ENCODE data around the gene NGF.

DNA sequence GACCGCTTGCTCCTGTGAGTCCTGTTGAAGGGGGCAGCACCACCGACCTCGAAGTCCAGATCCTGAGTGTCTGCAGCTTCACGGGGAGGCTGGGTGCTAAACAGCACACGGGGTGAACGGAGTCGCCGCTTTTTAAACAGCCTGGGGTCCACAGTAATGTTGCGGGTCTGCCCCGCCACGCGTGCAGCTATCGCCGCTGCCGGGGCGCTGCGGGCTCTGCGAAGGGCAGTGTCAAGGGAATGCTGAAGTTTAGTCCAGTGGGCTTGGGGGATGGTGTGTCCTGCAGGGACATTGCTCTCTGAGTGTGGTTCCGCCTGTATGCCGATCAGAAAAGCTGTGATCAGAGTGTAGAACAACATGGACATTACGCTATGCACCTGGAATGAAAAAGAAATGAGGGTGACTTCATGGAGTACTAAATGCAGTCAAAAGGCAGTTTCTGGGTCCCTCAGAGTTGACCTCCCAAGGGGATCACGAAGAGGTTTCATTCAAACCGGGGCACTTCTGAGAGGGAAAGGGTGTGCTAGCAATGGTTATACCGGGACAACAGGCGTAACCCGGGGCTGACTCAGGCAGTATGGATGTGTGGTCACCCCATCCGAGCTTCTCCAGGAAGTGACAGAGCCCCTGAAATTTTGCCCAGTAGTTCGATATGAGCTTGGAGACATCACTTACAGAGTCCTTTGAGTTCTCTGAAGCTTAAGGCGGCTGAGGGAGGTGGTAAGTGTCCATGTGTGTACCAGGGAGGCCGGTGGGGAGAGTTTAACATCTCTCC lies 51.4 kb downstream of the NGF start:
- TF ChIP-seq, protein P1, sequence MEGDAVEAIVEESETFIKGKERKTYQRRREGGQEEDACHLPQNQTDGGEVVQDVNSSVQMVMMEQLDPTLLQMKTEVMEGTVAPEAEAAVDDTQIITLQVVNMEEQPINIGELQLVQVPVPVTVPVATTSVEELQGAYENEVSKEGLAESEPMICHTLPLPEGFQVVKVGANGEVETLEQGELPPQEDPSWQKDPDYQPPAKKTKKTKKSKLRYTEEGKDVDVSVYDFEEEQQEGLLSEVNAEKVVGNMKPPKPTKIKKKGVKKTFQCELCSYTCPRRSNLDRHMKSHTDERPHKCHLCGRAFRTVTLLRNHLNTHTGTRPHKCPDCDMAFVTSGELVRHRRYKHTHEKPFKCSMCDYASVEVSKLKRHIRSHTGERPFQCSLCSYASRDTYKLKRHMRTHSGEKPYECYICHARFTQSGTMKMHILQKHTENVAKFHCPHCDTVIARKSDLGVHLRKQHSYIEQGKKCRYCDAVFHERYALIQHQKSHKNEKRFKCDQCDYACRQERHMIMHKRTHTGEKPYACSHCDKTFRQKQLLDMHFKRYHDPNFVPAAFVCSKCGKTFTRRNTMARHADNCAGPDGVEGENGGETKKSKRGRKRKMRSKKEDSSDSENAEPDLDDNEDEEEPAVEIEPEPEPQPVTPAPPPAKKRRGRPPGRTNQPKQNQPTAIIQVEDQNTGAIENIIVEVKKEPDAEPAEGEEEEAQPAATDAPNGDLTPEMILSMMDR (IDR thresholded peaks at IDR 0.05; ENCODE audit: poor library complexity), result no peak
- TF ChIP-seq EZH2 (IDR thresholded peaks at IDR 0.05; ENCODE audit: borderline replicate concordance) (no peak), EZH2phosphoT487 (IDR thresholded peaks at IDR 0.05; ENCODE audit: low read depth, severe bottlenecking, unreplicated experiment) (no peak)
